ENCODE results near the gene FAM237A.

DNA sequence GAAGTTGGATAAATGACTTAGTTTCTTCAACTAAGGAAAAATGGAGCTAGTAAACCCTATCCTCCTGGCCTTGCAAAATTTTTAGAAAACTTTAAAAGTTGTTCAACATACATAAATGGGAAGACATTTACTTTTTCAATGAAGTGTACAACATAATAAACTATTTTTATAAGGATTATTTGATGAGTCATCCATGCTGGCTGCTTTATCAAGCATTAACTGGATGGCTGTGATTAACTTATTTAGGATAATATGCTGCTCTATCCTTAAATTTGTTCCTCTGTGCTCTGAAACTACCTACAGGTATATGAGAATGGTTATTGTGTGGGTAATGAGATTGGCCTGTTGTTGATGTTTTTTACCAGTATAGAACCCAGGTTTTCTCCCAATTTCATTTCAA is 54.6 kb downstream of the FAM237A start:
- no peak for TF ChIP-seq EP300 (IDR thresholded peaks at IDR 0.05)
- TF ChIP-seq, protein P1, sequence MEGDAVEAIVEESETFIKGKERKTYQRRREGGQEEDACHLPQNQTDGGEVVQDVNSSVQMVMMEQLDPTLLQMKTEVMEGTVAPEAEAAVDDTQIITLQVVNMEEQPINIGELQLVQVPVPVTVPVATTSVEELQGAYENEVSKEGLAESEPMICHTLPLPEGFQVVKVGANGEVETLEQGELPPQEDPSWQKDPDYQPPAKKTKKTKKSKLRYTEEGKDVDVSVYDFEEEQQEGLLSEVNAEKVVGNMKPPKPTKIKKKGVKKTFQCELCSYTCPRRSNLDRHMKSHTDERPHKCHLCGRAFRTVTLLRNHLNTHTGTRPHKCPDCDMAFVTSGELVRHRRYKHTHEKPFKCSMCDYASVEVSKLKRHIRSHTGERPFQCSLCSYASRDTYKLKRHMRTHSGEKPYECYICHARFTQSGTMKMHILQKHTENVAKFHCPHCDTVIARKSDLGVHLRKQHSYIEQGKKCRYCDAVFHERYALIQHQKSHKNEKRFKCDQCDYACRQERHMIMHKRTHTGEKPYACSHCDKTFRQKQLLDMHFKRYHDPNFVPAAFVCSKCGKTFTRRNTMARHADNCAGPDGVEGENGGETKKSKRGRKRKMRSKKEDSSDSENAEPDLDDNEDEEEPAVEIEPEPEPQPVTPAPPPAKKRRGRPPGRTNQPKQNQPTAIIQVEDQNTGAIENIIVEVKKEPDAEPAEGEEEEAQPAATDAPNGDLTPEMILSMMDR (IDR thresholded peaks at IDR 0.05) = no peak
